BE2C (cell line): ENCODE results near the gene EMILIN1. TPM values are rescaled to one million over a fixed set of nuclear protein-coding genes. Genes with fewer than 3 reads are reported as not detected.

Experiments
- DNase-seq: peaks from one replicate; pipeline ENCODE4 v3.0.0-alpha.2; 2020
- H3K27me3 ChIP-seq: fragments of 250-450 bp; sonication (Bioruptor Pico); 2 replicates; pipeline ENCODE4 v1.5.1; 2020; ENCODE audit warnings: mild to moderate bottlenecking
- H3K36me3 ChIP-seq: fragments of 250-450 bp; sonication (Bioruptor Pico); 2 replicates; pipeline ENCODE4 v1.5.1; 2020; ENCODE audit warnings: mild to moderate bottlenecking
- H3K4me1 ChIP-seq: fragments of 250-450 bp; sonication (Bioruptor Pico); 2 replicates; pipeline ENCODE4 v1.5.1; 2020
- H3K4me3 ChIP-seq: 2 replicates; pipeline ENCODE4 v1.5.1; 2011; ENCODE audit warnings: low read depth, low read length
- H3K9me3 ChIP-seq: fragments of 250-450 bp; sonication (Bioruptor Pico); 2 replicates; pipeline ENCODE4 v1.5.1; 2020
- CTCF ChIP-seq: IDR thresholded peaks from 2 replicates; pipeline ENCODE4 v1.5.1; 2012; ENCODE audit warnings: mild to moderate bottlenecking, low read depth, low read length
- polyA plus RNA-seq: library from polyadenylated mRNA; unstranded; fragments of >200 nt; gene quantifications from one replicate; pipeline ENCODE4 v1.2.1, GENCODE V29; 2012; ENCODE audit warnings: low read depth, missing spikeins; ENCODE audit not compliant: insufficient read length, insufficient read depth

The EMILIN1 gene
- polyA plus RNA-seq: 295 TPM

GRCh38 chr2:27078267-27079194, at the start of gene EMILIN1:
TSS of gene EMILIN1 (plus strand) at chr2:27078615. CDS start at chr2:27079066, 451 bp downstream.
- peaks cover 22% of the 10 kb centered on the region for H3K36me3 ChIP-seq
- no peaks in the 10 kb centered on the region for H3K9me3 ChIP-seq
- DNase-seq: peak; percentile 91
- peaks cover 43% of the 10 kb centered on the region for H3K4me1 ChIP-seq
- H3K27me3 ChIP-seq: no peaks in the 10 kb centered on the region
- H3K4me3 ChIP-seq: peak within 1 kb of the TSS; percentile 93
- no peak for TF ChIP-seq CTCF

GRCh38 chr2:27029051-27029450, 49.4 kb upstream of the EMILIN1 start:
- Histone ChIP-seq H3K4me3 (no peak overlapping the region), H3K9me3 (no peaks in the 10 kb centered on the region), H3K27me3 (no peaks in the 10 kb centered on the region), H3K4me1 (no peaks in the 10 kb centered on the region), H3K36me3 (peaks cover 9% of the 10 kb centered on the region)
- TF ChIP-seq CTCF: no peak
- DNase-seq: no peak

GRCh38 chr2:27032495-27033252, 45.7 kb upstream of the EMILIN1 start, which contains the start of gene TMEM214:
TSS of gene TMEM214 (plus strand) at chr2:27032965. CDS start at chr2:27033016, 51 bp downstream.
- DNase-seq: peak; percentile 95
- no peaks in the 10 kb centered on the region for H3K9me3 ChIP-seq

GRCh38 chr2:27033253-27033852, 45.1 kb upstream of the EMILIN1 start:
- H3K4me3 ChIP-seq: peak overlapping the region; percentile 87
- no peak for TF ChIP-seq CTCF

More at GRCh38 chr2:27032495-27033252, 45.7 kb upstream of the EMILIN1 start, which contains the start of gene TMEM214:
- no peaks in the 10 kb centered on the region for H3K4me1 ChIP-seq
- peak within 1 kb of the TSS; percentile 87 for H3K4me3 ChIP-seq
- no peak for TF ChIP-seq CTCF
- no peaks in the 10 kb centered on the region for H3K27me3 ChIP-seq
- H3K36me3 ChIP-seq: peaks cover 29% of the 10 kb centered on the region

GRCh38 chr2:27038012-27038411, 40.4 kb upstream of the EMILIN1 start:
- no peak for TF ChIP-seq CTCF
- no peak for DNase-seq
- peaks cover 67% of the 10 kb centered on the region for H3K36me3 ChIP-seq

More at GRCh38 chr2:27033253-27033852, 45.1 kb upstream of the EMILIN1 start:
- Histone ChIP-seq H3K4me1 (no peaks in the 10 kb centered on the region), H3K9me3 (no peaks in the 10 kb centered on the region), H3K36me3 (peaks cover 35% of the 10 kb centered on the region), H3K27me3 (no peaks in the 10 kb centered on the region)
- DNase-seq: no peak

More at GRCh38 chr2:27038012-27038411, 40.4 kb upstream of the EMILIN1 start:
- Histone ChIP-seq H3K4me3 (no peak overlapping the region), H3K4me1 (peaks cover 7% of the 10 kb centered on the region; the same call in 1 of the 2 replicates), H3K9me3 (no peaks in the 10 kb centered on the region), H3K27me3 (no peaks in the 10 kb centered on the region)
